HG02884 (cell line): Measurements from ENCODE around the gene NRBF2.
A peak's percentile ranks its signal among the peaks of the same experiment; 100 is the strongest.
"Not testable (repeated sequence)": the region's sequence is repeated elsewhere in the genome, so short reads cannot be mapped to it uniquely, and the experiment has no call there.

ENCODE experiments used
- ATAC-seq: cut with Tn5 transposase; IDR thresholded peaks from one replicate; pipeline ENCODE4 v1.9.1; 2021; ENCODE audit warnings: mild to moderate bottlenecking, moderate library complexity; ENCODE audit not compliant: unreplicated experiment

NRBF2 gene

DNA sequence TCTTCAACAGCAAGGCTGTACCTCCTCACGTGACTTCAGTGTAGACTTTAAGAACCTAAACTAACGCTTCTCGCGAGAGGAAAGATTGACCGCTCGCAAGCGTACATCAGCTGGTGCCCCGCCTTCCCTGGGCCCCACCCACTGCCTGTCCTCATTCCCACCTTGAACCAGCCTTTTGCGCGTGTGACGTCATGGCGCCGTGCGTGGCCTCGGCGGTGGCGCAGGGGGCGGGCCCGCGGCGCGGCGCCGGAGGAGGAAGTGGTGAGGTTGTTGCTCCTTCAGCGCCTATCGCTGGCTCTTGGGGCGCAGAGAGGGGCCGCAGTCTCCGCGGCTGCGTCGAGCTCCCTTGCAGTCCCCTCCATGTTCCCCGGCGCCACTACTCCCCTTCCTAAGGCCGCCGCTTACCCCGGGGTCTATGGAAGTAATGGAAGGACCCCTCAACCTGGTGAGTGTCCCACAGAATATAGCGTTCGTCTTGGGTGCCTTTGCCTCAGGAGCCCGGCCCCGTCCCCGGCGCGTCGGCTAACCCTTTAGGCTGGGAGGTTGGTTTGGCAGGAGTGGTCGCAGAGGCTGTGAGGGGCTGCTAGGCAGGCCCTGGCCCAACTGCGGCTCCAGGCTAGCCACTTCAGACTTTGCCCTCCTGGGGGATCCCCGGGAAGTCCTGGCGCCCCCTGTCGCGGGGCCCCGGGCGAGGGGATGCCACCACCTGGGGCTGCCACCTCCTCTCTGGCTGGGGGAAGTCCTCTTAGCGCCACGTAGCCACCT lies at the start of gene NRBF2:
TSS of gene NRBF2 (plus strand) at position 273 of the 765 bp plus-strand sequence. CDS start at position 416, 143 bp downstream.
- ATAC-seq, result peak; percentile 94

DNA sequence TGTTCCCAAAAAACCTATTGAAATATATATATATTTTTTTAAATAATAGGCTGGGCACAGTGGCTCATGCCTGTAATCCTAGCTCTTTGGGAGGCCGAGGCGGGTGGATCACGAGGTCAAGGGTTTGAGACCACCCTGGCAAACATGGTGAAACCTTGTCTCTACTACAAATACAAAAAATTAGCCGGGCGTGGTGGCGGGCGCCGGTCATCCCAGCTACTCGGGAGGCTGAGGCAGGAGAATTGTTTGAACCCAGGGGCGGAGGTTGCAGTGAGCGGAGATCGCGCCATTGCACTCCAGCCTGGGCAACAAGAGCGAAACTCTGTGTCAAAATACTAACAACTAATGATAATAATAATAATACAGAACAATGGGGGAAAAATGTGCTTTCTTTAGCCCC lies 49.7 kb upstream of the NRBF2 start:
- ATAC-seq, result not testable (repeated sequence)

DNA sequence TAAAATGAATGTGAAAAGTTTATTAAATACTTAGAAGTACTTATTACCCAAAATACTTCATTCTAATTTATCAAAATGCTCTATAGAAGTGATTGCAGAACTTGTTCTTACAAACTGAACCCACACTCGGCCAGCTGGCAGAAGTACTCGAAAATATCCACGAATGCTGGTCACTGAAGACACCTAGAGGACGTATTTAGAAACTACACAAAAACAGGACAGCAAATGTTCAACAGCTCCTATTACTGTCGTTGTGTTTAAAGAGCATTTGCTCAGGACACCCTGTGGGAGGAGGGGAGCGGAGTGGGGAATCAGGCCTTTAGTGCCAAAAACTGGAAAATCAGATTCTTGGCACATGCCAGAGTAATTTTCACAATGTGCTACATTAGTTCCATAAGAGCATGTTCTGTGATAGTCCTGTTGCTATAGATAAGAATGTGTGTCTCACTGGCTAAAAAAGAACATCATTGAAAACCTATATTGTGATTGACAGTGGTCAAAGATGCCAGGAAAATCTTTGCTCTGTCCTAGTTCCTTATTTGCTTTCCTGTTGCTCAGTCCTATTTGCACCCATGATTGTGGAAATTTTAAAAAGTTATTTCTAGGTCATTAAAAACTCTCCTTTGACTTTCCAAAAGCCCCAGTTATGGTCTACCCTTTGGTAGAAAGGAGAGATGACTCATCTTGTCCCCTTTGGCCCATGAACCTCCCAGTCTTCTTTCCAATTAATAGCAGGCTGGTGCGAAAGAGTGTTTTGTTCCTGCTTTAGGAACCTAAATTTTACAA lies 49.0 kb upstream of the NRBF2 start:
- peak; percentile 84 for ATAC-seq

DNA sequence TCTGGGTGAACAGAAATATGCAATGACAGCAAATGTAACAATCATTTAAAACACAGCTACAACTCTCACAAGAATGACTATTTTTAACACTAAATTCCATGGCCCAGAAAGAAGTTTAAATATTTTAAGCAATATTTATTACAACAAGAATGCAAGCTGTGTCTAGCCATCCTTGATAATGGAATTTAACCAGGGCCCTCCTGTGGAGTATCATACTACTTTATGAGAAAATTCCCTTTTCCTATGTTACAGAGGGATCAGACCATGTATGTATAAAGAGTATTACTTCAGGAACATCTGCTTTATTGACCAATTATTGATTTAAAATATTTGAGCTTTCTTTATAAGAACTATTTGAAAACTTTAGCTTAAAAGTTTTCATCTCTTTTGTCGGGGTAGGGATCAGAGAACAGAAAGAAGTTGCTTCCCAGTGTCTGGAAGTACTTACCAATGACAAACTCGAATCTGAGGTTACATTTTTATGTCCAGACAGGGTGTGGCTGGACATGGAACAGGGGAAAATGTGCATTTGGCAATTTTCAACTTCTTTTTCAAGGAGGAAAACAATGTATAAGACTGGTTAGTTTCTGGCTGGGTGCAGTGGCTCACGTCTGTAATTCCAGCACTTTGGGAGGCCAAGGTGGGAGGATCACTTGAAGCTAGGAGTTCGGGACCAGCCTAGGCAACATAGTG lies 48.3 kb upstream of the NRBF2 start:
- no peak for ATAC-seq

DNA sequence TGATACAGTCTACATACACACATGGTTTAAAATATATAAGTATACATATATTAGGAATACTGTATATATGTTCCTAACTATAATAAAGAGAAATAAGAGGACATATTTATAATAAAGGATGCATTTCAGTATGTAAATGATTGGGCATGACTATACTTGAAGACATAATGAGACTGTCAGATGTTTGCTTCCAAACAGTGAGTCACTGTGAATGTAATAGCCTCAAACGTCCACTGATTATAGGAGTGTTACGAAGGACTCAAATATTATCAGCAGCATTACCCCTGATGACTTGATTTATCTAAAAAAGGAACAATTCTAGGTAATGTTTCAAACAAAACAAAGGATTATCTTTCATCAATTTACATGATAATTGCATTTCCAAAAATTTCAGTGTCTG lies 39.9 kb upstream of the NRBF2 start:
- ATAC-seq, result no peak

DNA sequence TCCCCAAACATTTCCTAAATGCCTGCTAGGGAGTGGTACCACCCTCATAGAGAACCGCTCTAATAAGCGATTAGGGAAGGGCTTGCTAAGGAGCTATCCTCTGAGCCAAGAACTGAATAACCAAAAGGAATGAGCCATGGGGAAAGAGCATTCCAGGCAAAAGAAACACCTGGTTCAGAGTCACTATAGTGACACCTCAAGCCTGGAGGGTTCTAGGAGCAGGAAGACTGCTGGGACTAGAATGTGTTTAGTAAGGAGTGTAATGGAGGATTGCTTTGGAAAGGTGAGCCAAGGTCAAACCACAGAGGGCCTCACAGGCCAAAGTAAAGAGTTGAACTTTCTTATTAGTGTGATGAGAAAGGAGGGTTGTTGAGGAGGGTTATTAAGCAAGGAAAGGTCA lies 38.7 kb upstream of the NRBF2 start:
- no peak for ATAC-seq

DNA sequence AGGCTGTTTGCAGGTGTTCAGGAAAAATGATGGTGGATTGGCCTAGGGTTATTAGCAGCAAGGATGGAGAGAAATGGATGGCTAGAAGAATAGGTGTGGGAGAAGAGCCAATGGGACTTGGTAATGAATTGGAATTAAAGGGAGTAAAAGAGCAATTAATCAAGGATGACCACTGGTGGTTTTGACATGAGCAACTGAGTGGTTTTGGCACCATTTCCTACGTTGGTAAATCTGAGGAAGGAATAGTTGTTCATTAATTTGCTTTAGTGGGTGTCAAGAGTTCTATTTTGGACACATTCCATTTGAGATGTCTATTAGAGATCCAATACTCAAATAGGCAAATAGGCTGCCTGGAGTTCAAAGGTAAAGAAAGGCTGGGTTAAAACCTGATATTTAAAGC lies 38.2 kb upstream of the NRBF2 start:
- ATAC-seq, result no peak

DNA sequence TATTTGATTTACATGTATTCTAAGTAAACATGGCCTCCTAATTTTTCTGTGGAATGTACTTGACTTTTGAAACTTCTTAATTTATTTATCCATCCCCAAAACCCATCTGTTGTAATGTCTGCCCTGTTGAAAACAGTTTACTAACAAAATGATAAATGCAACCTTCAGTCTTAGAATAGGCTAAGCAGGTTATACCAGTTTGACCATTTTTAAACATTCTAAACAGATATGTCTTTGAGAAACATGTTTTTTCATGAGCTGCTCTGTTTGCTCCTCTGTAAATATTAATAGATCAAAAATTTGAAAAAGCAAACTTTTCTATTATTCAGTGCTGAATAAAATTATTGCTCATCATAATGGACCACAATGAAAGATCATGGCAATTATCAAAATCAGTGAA lies 33.4 kb upstream of the NRBF2 start:
- no peak for ATAC-seq

DNA sequence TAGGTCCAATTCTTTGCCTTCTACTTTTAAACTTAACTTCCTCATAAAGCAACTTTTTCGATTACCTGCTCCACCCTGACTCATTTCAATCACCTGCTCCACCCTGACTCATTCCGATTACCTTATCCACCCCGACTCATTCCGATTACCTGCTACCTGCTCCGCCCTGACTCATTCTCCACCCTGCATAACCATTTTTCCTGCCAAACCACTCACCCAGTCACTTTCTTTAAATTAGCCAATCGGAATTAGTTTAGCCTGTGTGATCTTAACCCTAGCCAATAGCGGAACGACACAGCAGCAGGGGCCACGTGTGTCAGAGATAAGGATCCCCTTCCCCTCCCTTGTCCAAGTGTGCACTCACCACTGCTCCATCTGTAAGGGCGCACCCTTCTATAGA lies 32.0 kb upstream of the NRBF2 start:
- not testable (repeated sequence) for ATAC-seq

DNA sequence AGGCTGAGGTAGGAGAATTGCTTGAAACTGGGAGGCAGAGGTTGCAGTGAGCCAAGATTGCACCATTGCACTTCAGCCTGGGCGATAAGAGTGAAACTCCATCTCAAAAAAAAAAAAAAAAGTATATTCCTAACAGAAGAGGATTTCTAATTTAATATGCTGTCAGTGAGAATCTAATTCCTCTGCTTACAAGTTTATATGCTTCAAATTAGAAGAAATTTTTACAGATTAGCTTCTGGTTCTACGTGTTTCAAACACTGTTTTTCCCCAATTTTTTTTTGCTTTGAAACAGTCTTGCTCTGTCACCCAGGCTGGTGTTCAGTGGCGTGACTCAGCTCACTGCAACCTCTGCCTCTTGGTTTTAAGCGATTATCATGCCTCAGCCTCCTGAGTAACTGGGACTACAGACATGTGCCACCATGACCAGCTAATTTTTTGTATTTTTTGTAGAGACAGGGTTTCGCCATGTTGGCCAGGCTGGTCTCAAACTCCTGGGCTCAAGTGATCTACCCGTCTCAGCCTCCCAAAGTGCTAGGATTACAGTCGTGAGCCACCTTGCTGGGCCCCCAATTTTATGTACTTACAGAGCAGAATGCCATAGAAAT lies 30.7 kb upstream of the NRBF2 start:
- not testable (repeated sequence) for ATAC-seq

DNA sequence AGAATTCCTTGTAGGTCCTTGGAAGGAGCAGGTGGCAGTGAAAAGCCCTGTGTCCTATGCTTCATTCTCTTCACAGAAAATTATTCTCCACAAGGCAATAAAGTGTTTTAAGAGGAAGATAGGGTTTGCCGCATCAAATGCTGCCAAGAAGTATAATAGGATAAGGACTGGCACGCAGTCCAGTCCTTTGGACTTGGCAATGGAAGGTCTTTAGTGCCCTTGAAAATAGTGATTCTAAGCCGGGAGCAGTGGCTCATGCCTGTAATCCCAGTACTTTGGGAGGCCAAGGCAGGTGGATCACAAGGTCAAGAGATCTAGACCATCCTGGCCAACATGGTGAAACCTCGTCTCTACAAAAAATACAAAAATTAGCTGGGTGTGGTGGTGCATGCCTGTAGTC lies 29.9 kb upstream of the NRBF2 start:
- ATAC-seq, result not testable (repeated sequence)

DNA sequence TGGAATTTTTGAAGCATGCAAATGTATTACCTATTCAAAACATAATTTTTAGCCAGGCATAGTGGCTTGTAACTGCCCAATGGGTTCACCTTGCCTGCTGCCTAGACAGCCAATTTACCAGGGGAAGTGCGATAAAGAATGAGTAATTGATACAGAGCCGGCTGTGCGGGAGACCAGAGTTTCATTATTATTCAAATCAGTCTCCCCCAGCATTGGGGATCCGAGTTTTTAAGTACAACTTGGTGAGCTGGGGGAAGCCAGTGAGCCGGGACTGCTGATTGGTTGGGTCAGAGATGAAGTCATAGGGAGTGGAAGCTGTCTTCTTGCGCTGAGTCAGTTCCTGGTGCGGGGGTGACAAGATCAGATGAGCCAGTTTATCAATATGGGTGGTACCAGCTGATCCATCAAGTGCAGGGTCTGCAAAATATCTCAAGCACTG lies 29.1 kb upstream of the NRBF2 start:
- ATAC-seq, result no peak

DNA sequence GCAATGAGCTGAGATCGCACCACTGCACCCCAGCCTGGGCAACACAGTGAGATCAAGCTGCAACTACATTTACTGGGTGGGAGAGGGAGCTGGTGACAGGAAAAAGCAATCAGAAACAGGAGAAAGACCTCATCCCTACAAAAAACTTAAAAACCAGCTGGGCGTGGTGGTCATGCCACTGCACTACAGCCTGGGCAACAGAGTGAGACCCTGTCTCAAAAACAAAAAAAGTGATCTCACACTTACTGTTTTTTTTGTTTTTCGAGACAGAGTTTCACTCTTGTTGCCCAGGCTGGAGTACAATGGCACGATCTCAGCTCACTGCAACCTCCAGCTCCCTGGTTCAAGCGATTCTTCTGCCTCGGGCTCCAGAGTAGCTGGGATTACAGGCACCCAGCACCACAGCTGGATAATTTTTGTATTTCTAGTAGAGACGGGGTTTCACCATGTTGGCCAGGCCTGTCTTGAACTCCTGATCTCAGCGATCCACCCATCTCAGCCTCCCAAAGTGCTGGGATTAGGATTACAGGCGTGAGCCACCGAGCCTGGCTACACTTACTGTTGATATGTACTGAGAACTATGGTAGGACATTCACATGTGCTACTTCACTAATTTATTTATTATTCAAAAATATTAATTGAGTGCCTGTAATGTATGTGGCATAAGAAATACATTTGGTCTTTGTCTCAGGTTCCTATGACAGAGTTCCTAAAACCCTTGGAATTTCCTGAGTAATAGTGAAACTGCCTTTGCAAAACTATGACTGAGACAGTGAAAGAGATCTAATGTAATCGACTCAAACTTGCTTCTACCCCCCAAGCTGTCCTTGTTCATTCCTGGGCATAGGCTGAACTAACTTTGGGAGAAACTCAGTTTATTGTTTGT lies 27.7 kb upstream of the NRBF2 start:
- no peak for ATAC-seq

DNA sequence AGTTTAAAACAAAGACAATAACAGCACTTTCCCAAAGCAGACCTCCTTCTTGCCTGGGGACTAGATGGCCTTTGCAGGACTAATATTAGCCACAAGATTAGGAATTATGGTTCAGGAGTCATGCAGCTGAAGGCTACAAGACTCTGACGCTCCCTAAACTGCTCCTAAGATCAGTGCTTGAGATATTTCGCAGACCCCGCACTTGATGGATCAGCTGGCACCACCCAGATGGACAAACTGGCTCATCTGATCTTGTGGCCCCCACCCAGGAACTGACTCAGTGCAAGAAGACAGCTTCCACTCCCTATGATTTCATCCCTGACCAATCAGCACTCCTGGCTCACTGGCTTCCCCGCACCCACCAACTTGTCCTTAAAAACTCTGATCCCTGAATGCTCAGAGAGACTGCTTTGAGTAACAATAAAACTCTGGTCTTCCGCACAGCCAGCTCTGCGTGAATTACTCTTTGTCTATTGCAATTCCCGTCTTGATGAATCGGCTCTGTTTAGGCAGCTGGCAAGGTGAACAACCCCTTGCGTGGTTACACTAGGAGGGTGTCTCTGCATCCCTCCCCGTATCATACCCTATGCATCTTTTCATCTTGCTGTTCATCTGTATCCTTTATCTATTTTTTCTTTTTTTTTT lies 26.9 kb upstream of the NRBF2 start:
- ATAC-seq, result no peak

DNA sequence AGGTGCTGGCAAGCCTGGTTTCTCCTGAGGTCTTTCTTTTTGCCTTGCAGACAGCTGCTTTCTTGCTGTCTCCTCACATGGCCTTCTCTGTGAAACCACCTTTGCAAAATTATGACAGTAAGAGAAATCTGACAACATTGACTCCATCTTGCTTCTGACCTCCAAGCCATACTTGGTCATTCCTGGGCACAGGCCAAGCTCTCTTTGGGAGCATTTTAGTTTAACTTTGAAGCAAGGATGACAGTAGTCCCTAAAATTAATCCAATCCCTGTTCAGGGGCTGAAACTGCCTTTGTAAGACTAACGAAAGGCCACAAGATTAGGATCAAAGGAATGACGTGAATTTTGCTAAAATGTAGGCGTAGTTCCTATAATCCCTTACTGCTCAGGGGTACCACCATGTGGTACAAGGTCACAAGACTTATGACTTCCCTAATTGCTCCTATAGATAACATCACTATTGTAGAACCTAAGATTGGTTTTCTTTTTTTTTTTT lies 25.1 kb upstream of the NRBF2 start:
- ATAC-seq, result no peak

DNA sequence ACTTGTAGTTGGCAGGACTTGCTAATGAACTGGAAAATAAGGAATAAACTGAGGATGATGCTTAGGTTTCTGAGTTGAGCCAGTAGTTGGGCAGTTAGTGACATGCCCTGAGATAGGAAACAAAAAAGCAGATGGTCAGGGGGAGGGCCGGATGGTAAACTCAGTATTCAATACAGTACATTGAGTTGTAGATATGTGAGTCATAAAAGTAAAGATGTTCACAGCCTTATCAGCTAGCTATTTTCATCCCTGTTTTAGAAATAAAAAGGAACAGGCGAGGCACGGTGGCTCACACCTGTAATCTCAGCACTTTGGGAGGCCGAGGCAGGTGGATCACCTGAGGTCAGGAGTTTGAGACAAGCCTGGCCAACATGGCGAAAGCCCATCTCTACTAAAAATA lies 22.2 kb upstream of the NRBF2 start:
- no peak for ATAC-seq

DNA sequence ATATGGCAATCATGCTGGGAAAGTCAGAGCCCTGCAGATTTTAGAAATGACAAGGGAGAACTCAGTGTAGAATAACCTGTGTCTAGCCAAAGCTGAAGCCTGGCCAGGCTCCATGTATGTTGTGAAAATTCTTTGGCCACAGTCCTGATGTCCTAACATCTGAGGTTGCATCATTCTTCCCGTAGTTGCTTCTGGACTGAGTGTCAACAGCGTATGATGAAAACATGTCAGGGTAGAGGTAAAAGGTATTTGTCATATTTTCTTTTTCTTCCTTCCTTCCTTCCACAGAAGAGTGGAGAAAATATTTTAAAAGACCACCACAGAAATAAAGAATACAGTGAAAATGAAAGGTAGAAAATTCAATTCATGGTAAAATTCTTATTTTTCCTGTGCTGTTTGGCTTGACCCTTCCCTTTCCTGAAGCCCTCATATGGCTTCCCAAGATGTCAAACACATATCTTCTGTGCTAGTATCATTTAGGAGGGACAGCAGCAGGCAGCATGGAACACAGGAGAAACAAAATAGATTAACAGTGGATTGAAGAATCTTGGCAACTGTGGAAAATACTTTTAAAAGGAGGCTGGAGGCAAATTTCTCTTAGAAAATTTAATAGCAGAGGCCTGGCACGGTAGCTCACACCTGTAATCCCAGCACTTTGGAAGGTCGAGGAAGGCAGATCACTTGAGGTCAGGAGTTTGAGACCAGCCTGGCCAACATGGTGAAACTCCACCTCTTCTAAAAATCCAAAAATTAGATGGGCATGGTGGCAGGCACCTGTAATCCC lies 18.9 kb upstream of the NRBF2 start:
- no peak for ATAC-seq

DNA sequence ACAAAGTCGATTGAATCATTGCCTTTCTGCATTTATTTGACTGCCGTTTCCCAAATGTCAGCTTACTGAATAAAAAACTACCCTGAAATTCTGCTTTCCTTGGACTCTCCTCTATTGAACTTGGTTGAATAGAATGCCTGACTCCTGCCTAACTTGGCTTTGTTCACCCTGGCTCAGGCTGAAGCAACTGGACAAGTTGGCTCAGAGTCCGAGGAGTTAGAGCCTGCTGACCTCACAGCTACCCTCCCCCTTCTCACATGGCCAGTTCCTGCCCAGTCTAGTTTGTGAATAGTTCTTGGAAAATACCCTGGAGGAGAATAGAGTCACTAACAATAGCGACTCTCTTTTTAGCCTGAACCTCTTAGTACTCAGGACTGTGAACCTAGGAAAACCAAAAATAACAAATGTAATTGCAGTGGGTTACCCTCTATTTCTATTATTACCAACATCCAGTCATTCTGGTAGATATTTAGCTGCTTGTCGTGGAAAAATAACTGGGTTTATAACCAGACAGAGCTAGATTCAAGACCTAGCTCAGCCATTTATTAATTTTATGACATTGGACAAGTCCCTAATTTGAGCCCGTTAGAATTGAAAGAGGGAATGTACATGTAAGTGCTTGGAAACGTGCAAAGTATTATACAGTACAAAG lies 17.3 kb upstream of the NRBF2 start:
- ATAC-seq, result no peak
